SH-SY5Y (cell line): ENCODE measurements around the gene CYTL1.

Experiments
- GATA2 ChIP-seq: IDR thresholded peaks from 2 replicates; pipeline ENCODE4 v1.6.1; 2011; ENCODE audit warnings: mild to moderate bottlenecking, low read depth, low read length
- GATA3 ChIP-seq: IDR thresholded peaks from 2 replicates; pipeline ENCODE4 v1.6.1; 2011; ENCODE audit warnings: low read depth, mild to moderate bottlenecking, low read length, moderate library complexity

- no peak for TF ChIP-seq GATA3
- no peak for TF ChIP-seq GATA2
Measured at GRCh38 chr4:5030927-5031326, 11.7 kb upstream of the CYTL1 start.
